Stimulated activated CD4-positive, alpha-beta T cell treated with anti-CD3 and anti-CD28 coated beads, Interleukin-1b, Interleukin-23, amount 100 ng/mL, for 1 hour (primary cell): ENCODE data around the gene ANKEF1.
"Not testable (repeated sequence)": the region's sequence is repeated elsewhere in the genome, so short reads cannot be mapped to it uniquely, and the experiment has no call there.

ENCODE experiments used
- DNase-seq, 2 donors: peaks; one replicate each; pipeline ENCODE4 v3.0.0-alpha.2; 2020; ENCODE audit warnings: low read depth in 2 of 2

The ANKEF1 gene

DNA sequence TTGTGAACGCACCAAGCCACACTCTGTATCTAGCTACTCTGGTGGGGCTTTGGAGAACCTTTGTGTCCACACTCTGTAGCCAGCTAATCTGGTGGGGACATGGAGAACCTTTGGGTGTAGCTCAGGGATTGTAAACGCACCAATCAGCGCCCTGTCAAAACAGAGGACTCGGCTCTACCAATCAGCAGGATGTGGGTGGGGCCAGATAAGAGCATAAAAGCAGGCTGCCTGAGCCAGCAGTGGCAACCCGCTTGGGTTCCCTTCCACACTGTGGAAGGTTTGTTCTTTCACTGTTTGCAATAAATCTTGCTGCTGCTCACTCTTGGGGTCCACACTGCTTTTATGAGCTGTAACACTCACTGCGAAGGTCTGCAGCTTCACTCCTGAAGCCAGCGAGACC lies 2.5 kb upstream of the ANKEF1 start:
- DNase-seq: not testable (repeated sequence)

DNA sequence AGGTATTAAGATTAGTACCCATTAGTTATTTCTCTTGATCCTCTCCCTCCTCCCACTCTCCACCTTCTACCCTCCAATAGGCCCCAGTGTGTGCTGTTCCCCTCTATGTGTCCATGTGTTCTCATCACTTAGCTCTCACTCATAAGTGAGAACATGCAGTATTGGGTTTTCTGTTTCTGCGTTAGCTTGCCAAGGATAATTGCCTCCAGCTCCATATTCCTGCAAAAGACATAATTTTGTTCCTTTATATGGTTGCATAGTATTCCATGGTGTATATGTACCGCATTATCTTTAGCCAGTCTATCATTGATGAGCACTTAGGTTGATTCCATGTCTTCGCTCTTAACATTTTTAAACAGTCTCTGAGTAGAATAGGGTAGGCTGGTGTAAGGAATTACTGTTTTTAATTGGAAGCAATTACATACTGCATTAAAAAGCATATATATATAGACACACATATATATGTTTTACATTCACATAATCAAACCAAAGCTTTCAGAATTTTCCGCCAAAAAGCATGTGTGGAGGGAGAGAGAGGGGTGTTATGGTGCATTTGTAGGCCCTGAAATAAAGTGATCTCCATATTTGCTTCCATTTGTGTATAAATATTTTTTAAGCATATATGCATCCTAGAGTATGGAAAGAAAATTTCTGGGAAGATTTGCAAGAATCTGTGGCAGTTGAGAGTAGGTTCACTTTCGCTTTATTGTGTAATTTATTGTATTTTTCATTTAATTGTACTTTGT lies 709 bp upstream of the ANKEF1 start:
- DNase-seq: no peak

DNA sequence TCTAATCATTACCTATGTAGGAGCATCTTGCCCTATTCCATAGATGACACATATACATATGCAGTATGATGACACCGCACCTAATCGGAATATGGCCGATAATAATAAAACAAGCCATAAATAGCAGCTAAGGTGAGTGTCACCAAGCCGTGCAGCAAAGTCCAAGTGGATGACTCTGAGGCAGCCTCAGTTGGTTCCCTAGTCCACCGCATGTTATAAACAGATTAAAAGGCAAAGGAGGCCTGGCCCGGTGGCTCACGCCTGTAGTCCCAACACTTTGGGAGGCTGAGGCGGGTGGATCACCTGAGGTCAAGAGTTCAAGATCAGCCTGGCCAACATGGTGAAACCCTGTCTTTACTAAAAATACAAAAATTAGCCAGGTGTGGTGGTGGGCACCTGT lies 1.5 kb downstream of the ANKEF1 start:
- not testable (repeated sequence) for DNase-seq

GRCh38 chr20:10040070-10040975 lies 5.5 kb downstream of the ANKEF1 start:
- no peak for DNase-seq

GRCh38 chr20:10042086-10042485 lies 7.3 kb downstream of the ANKEF1 start:
- DNase-seq: no peak

GRCh38 chr20:10047427-10047826 lies 12.6 kb downstream of the ANKEF1 start:
- DNase-seq: no peak

- DNase-seq: no peak
Measured at GRCh38 chr20:10051185-10051584, 16.4 kb downstream of the ANKEF1 start.

DNA sequence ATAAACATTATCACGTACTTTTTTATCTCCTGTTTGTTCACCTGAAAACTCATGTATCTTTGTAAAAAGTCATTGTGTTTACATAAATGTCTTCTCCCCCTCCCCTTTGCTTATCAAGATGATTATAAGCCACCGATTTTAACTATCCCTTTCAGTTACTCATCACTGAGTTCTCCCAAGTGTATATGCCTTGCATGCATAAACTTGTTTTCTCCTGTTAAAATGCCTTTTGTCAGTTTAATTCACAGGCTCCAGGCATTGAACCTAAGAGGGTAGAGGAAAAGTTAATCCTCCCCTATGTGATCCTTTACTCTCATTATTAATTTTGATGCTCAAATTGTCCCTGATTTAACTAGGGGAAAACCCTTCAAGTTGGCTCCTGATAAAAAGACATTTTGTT lies 24.2 kb downstream of the ANKEF1 start:
- no peak for DNase-seq

- no peak for DNase-seq
Measured at GRCh38 chr20:10060226-10060625, 25.4 kb downstream of the ANKEF1 start.

- DNase-seq: no peak
Measured at GRCh38 chr20:10061641-10062040, 26.9 kb downstream of the ANKEF1 start.

- no peak for DNase-seq
Measured at GRCh38 chr20:10063482-10063881, 28.7 kb downstream of the ANKEF1 start.

DNA sequence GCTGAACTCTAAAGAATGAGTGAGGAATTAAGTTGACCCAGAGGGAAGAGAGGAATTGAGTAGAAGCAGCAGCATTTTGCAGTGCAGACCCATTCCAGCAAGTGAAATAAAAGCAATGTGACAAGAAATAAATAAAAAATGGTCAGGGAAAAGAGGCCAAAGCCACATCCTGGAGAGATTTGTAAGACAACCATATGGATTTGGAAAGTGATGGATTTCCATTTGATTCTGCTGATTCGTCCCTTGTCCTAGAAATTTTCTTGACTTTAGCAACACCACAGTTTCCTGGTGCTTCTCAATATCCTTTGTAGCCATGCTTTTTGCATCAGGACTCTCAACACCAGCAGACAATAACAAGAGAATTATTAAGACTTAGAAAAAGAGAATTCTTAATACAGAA lies 29.8 kb downstream of the ANKEF1 start:
- DNase-seq: no peak

GRCh38 chr20:10065154-10065833 lies 30.5 kb downstream of the ANKEF1 start:
- DNase-seq: no peak

- no peak for DNase-seq
Measured at GRCh38 chr20:10067321-10067720, 32.5 kb downstream of the ANKEF1 start.

DNA sequence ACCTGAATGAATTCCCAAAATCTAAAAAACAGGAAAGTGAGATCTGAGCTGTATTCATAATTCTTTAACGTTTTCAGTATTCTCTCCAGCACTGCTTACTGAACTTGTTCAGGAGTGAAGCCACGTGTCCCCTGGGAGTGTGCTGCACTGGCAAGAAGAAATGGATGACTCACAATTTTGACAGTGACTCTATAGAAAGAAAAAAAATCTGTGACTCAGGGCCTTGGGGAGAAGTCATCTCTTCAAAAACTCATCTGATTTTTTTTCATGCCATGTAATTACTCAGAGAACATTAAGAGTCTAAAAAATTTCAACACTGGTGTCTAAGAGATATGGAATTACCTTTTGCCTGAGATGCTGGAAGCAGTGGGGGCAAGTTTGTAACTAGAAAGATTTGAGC lies 39.7 kb downstream of the ANKEF1 start:
- DNase-seq: no peak

GRCh38 chr20:10075606-10076005 lies 40.8 kb downstream of the ANKEF1 start:
- DNase-seq: no peak

DNA sequence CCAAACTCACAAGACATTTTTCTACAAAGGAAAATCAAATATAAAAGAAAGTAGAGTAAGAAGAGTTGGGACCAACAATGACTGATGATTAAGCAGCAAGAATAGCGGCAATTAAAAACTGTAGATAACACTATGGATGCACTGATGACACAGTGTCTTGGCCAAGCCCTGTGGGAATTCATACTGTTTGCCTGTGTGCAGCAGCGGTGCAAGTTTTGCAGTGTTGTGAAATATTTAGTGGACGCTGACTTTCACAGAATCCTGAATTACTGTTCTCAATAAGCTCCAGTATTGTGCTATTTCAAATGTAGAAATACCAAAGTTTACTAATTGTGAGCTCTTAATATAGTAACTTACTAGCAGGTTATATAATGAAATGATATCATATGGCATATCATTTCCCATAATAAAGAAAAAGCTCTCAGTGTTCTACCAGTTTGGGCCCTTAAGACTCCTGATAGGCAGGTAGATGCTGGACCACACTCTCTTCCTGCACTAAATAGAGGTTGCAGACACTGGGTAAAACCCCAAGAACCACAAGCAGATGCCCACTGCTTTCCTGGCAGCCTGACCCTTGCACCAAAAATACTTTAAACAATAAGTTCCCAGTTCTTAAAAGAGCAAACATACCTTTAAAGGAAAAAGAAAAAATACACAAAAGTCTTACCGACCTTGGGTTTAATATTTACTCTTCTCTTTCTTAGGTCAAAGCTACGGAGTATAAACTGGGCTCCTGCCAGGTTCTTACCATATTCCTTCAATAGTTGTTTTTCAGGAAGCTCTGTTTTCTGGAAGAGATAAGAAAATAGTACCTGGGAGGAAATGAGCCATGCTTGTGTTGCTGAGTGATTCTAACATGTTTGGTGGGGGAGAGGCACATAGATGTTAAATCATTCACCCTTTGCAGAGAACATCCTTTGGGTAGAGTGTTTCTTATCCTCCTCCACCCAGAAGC lies 41.6 kb downstream of the ANKEF1 start:
- DNase-seq: no peak

DNA sequence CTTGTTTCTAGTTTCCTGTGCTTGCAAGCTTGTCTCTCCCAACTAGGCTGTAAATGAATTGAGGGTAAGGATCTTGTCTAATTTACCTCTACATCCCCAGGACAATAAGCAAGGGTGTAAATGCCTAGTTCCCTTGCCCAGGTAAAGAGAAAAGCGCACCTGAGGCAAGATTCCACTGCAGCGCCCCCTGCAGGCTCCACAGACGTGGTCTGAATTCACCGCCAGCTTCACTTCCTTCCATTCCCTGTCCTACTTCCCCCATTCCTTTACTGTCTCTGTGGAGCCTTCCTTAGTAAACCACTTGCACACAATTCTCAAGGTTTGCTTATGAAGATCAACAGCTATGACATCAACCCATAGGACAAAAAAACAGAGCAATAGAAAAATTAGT lies 42.3 kb downstream of the ANKEF1 start:
- no peak for DNase-seq

DNA sequence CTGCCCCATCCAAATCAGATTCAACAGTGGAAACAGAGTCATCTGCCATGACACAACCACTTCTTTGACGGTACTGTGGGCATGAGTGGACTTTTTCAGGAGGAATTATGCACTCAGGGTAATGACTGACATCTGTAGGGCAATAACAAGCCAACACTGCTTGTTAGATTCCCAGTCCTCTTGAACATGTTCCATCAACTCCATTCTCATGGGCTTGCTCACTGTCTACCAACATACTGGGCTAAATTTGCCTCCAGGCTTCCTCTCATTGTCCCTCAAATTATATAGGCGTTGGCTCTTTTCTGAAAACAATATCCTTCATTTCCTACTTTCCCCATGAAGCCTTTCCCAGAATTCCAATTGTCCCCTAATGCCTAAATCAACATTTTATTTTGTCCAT lies 43.1 kb downstream of the ANKEF1 start:
- no peak for DNase-seq

DNA sequence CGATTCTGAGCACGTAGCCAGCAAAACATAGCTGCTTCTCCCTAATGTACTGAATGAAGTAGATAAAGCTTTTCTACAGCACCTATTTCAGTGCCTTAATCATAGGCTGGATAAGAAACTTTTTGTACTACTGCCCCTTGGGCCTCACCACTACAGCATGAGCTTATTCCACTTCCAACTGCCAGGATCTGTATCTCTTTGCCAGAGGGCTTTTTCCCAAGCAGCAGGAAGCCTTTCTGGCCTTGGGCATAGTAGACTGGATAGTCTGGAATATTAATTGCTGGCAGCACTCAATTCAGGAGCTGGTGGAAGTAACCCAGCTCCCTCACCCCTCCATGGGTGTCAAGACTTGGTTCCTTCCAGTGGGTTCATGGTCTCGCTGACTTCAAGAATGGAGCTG lies 43.6 kb downstream of the ANKEF1 start:
- DNase-seq: no peak

- no peak for DNase-seq
Measured at GRCh38 chr20:10079964-10080363, 45.2 kb downstream of the ANKEF1 start.
